Neural progenitor cell (in vitro differentiated cells): ENCODE measurements around the gene ADSS1. TPM values are rescaled to one million over a fixed set of nuclear protein-coding genes. Genes with fewer than 3 reads are reported as not detected.

Experiments
- DNase-seq: peaks from one replicate; pipeline ENCODE4 v3.0.0-alpha.2; 2016; ENCODE audit warnings: low spot score
- H2AFZ ChIP-seq: fragments of 200-600 bp; sonication (generic); replicated peaks from 2 replicates; pipeline ENCODE4 v1.6.1; 2016; ENCODE audit warnings: antibody characterized with exemption
- H3F3A ChIP-seq: fragments of 200-600 bp; sonication (generic); 2 replicates; pipeline ENCODE4 v1.6.1; 2016; ENCODE audit warnings: antibody characterized with exemption, low read depth
- H3K27ac ChIP-seq: fragments of 200-600 bp; sonication (generic); 2 replicates; pipeline ENCODE4 v1.5.1; 2016; ENCODE audit warnings: mild to moderate bottlenecking
- H3K27me3 ChIP-seq: fragments of 200-600 bp; sonication (generic); 2 replicates; pipeline ENCODE4 v1.6.1; 2016; ENCODE audit warnings: mild to moderate bottlenecking, moderate library complexity
- H3K36me3 ChIP-seq: fragments of 200-600 bp; sonication (generic); 2 replicates; pipeline ENCODE4 v1.5.1; 2016
- H3K4me1 ChIP-seq: fragments of 200-600 bp; sonication (generic); 2 replicates; pipeline ENCODE4 v1.6.1; 2016; ENCODE audit warnings: mixed run types
- H3K4me2 ChIP-seq: fragments of 200-600 bp; sonication (generic); 2 replicates; pipeline ENCODE4 v1.6.1; 2016
- H3K4me3 ChIP-seq: fragments of 200-600 bp; sonication (generic); 2 replicates; pipeline ENCODE4 v1.5.1; 2016
- H3K79me2 ChIP-seq: fragments of 200-600 bp; sonication (generic); 2 replicates; pipeline ENCODE4 v1.6.1; 2016; ENCODE audit warnings: low read depth
- H3K9ac ChIP-seq: fragments of 200-600 bp; sonication (generic); 2 replicates; pipeline ENCODE4 v1.6.1; 2016
- H3K9me3 ChIP-seq: fragments of 200-600 bp; sonication (generic); 2 replicates; pipeline ENCODE4 v1.5.1; 2016; ENCODE audit warnings: low read depth
- H4K20me1 ChIP-seq: fragments of 200-600 bp; sonication (generic); 2 replicates; pipeline ENCODE4 v1.6.1; 2016; ENCODE audit warnings: low read depth
- H3K27ac Mint-ChIP-seq: 3 replicates; pipeline ENCODE4 v1.8.0; 2021; ENCODE audit warnings: mixed read lengths
- H3K27me3 Mint-ChIP-seq: 2 replicates; pipeline ENCODE4 v1.8.0; 2022; ENCODE audit warnings: low read depth, mild to moderate bottlenecking, inconsistent platforms, moderate library complexity, mixed read lengths; ENCODE audit not compliant: insufficient read depth
- H3K36me3 Mint-ChIP-seq: 3 replicates; pipeline ENCODE4 v1.8.0; 2021; ENCODE audit warnings: mixed read lengths
- H3K4me1 Mint-ChIP-seq: 3 replicates; pipeline ENCODE4 v1.8.0; 2021; ENCODE audit warnings: mixed read lengths
- H3K4me3 Mint-ChIP-seq: 3 replicates; pipeline ENCODE4 v1.8.0; 2021; ENCODE audit warnings: mild to moderate bottlenecking, moderate library complexity, mixed read lengths
- H3K9me3 Mint-ChIP-seq: 3 replicates; pipeline ENCODE4 v1.8.0; 2020; ENCODE audit warnings: mixed read lengths
- CTCF ChIP-seq: fragments of 200-600 bp; sonication (generic); IDR thresholded peaks from 2 replicates; pipeline ENCODE4 v1.5.1; 2017; ENCODE audit warnings: antibody characterized with exemption, mild to moderate bottlenecking
- EZH2 ChIP-seq: fragments of 200-600 bp; sonication (generic); IDR thresholded peaks from 2 replicates; pipeline ENCODE4 v1.6.1; 2017; ENCODE audit warnings: antibody characterized with exemption, mild to moderate bottlenecking, moderate library complexity
- EZH2phosphoT487 ChIP-seq: fragments of 200-600 bp; sonication (generic); IDR thresholded peaks from 2 replicates; pipeline ENCODE4 v1.6.1; 2017; ENCODE audit warnings: antibody characterized with exemption
- total RNA-seq: library from RNA; depleted of rRNA; stranded (reverse); fragments of >200 nt; gene quantifications from 2 replicates; pipeline ENCODE4 v1.2.3, GENCODE V29; 2015; ENCODE audit warnings: low replicate concordance

Gene ADSS1
- total RNA-seq, 1 donor from 2014 or later = 26.4 TPM

GRCh38 chr14:104766863-104767633, 43.0 kb downstream of the ADSS1 start:
- H3K27ac Mint-ChIP-seq = no peak overlapping the region

GRCh38 chr14:104767634-104767918, 43.5 kb downstream of the ADSS1 start:
- no peaks in the 10 kb centered on the region for H3K79me2 ChIP-seq

More at GRCh38 chr14:104766863-104767633, 43.0 kb downstream of the ADSS1 start:
- no peak for TF ChIP-seq EZH2
- no peak for TF ChIP-seq CTCF
- peaks cover 4% of the 10 kb centered on the region for H3K4me1 ChIP-seq
- no peak overlapping the region for H3K27ac ChIP-seq
- H3K36me3 ChIP-seq = peaks cover 3% of the 10 kb centered on the region
- H3F3A ChIP-seq = peaks cover 7% of the 10 kb centered on the region
- H3K27me3 Mint-ChIP-seq = peaks cover 2% of the 10 kb centered on the region
- H3K79me2 ChIP-seq = no peaks in the 10 kb centered on the region
- no peaks in the 10 kb centered on the region for H3K27me3 ChIP-seq
- no peak overlapping the region for H2AFZ ChIP-seq
- DNase-seq = no peak
- peaks cover 2% of the 10 kb centered on the region for H3K9me3 Mint-ChIP-seq
- H3K9me3 ChIP-seq = no peaks in the 10 kb centered on the region
- H3K9ac ChIP-seq = no peak overlapping the region
- H3K4me3 Mint-ChIP-seq = no peak overlapping the region
- H3K4me1 Mint-ChIP-seq = peaks cover 20% of the 10 kb centered on the region
- H3K4me2 ChIP-seq = no peak overlapping the region
- H4K20me1 ChIP-seq = peaks cover 14% of the 10 kb centered on the region
- no peak overlapping the region for H3K4me3 ChIP-seq
- H3K36me3 Mint-ChIP-seq = peaks cover 28% of the 10 kb centered on the region

GRCh38 chr14:104768437-104769323, 44.7 kb downstream of the ADSS1 start:
- Histone ChIP-seq H3K27ac (no peak overlapping the region), H3K9me3 (no peaks in the 10 kb centered on the region), H3K79me2 (no peaks in the 10 kb centered on the region), H3K4me2 (no peak overlapping the region), H4K20me1 (peaks cover 14% of the 10 kb centered on the region), H3F3A (peaks cover 7% of the 10 kb centered on the region), H3K4me3 (no peak overlapping the region), H3K4me1 (peaks cover 4% of the 10 kb centered on the region), H3K27me3 (no peaks in the 10 kb centered on the region), H3K36me3 (no peaks in the 10 kb centered on the region), H2AFZ (no peak overlapping the region), H3K9ac (no peak overlapping the region)
- Mint-ChIP-seq H3K36me3 (peaks cover 25% of the 10 kb centered on the region), H3K9me3 (peaks cover 2% of the 10 kb centered on the region), H3K4me3 (peak overlapping the region; percentile 67), H3K27ac (no peak overlapping the region), H3K4me1 (peaks cover 20% of the 10 kb centered on the region), H3K27me3 (peaks cover 2% of the 10 kb centered on the region)
- DNase-seq = peak; percentile 91
- peak; percentile 84 for TF ChIP-seq CTCF
- no peak for TF ChIP-seq EZH2

More at GRCh38 chr14:104767634-104767918, 43.5 kb downstream of the ADSS1 start:
- TF ChIP-seq CTCF (no peak), EZH2phosphoT487 (no peak), EZH2 (no peak)
- H3K27me3 Mint-ChIP-seq = peaks cover 2% of the 10 kb centered on the region
- H3K4me2 ChIP-seq = no peak overlapping the region
- H3K36me3 Mint-ChIP-seq = peaks cover 26% of the 10 kb centered on the region
- peaks cover 14% of the 10 kb centered on the region for H4K20me1 ChIP-seq
- no peak overlapping the region for H3K27ac Mint-ChIP-seq
- H3K36me3 ChIP-seq = peaks cover 3% of the 10 kb centered on the region
- no peak overlapping the region for H3K4me3 Mint-ChIP-seq
- no peak overlapping the region for H3K9ac ChIP-seq
- H3K4me1 Mint-ChIP-seq = peaks cover 20% of the 10 kb centered on the region
- H3F3A ChIP-seq = peaks cover 7% of the 10 kb centered on the region
- no peaks in the 10 kb centered on the region for H3K27me3 ChIP-seq
- H3K9me3 ChIP-seq = no peaks in the 10 kb centered on the region
- H2AFZ ChIP-seq = no peak overlapping the region
- no peak overlapping the region for H3K4me3 ChIP-seq
- peaks cover 2% of the 10 kb centered on the region for H3K9me3 Mint-ChIP-seq
- peaks cover 4% of the 10 kb centered on the region for H3K4me1 ChIP-seq
- DNase-seq = no peak
- H3K27ac ChIP-seq = no peak overlapping the region
